Islet of Langerhans (tissue), 1 donor: ENCODE results near the gene ZNF888.
"Not testable (repeated sequence)": the region's sequence is repeated elsewhere in the genome, so short reads cannot be mapped to it uniquely, and the experiment has no call there.

Experiments used
- FAIRE-seq: peaks from one replicate; lab custom pipeline; 2011; peaks lifted over from hg19 to GRCh38; lab: Jason Lieb, UNC

Gene ZNF888

DNA sequence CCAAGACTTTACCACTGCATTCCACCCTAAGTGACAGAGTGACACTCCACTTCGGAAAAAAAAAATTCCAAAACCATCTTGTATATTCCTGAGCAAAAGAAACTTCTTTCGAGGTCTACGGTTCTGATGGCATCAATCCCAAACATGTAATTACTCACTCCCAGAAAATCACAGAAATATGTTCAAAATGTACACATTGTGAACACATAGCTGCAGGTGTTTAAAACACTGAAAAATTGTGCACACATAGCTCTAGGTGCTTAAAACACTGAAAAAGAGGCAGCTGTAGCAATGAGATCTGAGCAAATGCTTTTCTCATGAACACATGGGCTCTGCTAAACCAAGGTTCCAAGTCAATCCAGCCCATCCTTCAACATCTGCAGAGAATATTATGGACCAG, 51.8 kb downstream of the ZNF888 start:
- FAIRE-seq, result no peak

DNA sequence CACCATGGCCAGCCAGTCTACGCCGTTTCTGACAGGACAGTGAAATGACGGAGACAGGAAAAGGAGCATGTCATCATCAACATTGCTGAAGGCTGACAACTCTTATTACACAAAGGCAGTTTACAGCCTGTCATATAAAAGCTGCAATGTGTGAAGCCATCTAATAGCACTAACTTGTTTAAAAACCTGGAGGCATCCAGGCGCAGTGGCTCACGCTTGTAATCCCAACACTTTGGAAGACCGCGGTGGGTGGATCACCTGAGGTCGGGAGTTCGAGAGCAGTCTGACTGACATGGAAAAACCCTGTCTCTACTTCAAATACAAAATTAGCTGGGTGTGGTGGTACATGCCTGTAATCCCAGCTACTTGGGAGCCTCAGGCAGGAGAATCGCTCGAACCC, 55.2 kb downstream of the ZNF888 start:
- not testable (repeated sequence) for FAIRE-seq

DNA sequence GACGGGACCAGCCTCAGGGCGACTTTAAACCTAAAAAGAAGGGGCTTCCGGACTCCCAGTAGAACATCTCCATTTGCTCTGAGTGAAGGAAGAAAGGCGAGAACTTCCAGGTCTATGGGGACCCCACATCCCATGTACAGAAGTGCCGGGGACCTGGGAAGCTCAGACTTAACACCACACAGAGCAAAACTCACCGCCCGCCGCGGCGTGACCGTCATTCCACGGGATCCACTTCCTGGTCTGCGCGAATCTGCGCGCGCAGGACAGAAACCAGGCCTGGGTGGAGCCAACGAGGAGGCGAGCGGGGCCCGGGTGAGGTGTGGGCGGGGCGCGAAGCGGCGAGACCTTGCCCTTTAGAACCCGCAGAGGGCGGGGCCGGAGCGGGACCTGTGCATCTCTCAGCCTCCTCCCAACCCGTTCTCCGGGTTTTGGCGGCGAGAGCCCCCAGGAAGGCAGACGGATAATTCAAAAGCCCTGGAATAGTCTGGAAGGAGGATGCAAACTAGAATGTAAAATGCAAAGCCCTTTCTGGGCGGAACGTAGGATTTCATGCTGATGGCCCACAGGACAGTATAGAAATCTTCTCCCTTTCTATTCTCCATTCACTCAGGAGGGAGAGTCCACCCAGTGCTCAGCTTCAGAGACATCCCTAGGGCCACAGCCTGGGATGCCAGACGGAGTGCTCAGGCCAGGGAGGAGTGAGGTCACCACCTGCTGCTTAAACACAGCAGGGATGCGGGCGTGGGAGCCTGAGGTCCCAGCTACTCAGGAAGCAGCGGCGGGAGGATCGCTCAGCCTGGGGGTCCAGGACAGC, 65.6 kb downstream of the ZNF888 start, which contains the start of gene ZNF468:
Gene ZNF468, minus strand, starts transcription at position 242 of the 814 bp plus-strand sequence. CDS start 3,347 bp downstream, outside the sequence.
- FAIRE-seq, result not testable (repeated sequence)

DNA sequence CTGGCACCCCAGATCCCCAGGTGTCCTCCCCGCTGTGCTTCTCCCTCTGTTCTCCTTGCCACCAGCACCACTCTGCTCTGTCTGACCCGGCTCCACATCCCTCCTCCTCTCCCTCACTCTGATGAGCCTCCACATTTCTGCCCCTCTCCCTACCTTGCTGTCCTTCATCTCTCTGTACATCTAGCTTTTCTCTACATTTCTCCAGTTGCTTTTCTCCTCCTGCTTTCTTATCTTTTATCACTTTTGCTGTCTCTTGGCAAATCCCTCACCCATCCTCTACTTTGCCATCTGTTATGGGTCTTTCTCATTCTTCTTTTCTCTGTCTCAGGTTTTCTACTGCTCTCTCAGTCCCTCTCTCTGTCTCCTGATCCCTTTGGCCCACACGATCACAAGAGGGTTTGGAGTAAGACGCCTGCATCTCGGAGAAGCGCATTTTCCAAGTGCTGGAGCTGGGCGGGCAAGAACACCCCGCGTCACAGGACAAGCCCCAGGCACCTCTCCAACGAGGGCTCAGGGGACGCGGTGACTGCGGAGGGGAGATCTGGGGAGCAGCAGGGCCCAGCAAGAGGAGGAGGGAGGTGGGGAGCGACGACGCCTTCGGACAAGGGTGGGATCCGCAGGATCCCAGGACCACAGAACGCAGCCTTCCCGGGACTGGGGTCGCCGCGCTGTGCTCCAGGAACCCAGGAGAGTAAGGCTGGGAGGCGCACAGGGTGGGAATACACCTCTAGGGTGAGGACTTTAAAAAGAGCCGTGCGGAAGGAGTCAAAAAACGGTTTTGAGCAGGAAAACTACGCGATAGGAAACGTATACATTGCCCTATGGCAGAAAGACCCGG, 66.5 kb downstream of the ZNF888 start:
- not testable (repeated sequence) for FAIRE-seq
